ENCODE results near the gene ANKS6. TPM values are rescaled to one million over a fixed set of nuclear protein-coding genes. Genes with fewer than 3 reads are reported as not detected.

The ANKS6 gene
- total RNA-seq, 1 donor from 2014 or later, result 12.3 TPM

DNA sequence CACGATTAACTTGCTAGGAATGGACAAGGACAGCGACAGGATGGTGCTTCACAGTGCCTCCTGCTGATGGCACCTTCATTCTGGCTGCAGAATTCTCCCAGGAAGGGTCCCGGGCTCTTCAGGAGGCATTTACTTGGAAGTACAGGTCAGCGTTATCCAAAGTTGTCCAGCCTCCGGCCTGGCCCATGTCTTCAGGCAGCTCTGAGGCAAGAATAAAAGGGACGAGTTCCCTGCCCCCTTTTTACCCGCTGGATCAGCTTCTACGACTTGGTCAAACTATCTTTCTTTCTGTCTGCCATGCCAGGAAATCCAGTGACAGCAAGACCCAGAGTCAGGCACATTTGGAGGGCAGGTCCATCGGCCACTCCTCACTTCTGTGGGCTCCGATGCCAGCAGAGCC lies 64.3 kb downstream of the ANKS6 start:
- no peak for DNase-seq

DNA sequence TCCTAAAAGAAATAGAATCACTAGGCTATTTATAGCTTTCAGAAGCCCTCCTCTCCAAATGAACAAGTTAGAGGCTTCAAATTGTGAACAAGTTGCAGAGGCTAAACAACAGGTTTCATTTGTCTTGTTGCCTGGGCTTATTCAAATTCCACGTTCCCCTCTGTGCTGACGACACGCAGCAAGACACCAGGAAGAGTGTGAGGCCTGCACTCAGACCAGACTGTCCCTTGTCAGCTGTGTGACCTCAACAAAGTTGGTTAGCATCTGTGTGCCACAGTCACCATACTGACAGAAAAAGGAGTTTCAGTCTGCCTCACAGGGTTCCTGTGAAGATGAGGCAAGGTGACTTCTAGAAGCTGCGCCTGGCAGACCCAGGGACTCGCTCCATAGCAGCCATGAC lies 65.5 kb downstream of the ANKS6 start:
- peak; percentile 54 for DNase-seq

DNA sequence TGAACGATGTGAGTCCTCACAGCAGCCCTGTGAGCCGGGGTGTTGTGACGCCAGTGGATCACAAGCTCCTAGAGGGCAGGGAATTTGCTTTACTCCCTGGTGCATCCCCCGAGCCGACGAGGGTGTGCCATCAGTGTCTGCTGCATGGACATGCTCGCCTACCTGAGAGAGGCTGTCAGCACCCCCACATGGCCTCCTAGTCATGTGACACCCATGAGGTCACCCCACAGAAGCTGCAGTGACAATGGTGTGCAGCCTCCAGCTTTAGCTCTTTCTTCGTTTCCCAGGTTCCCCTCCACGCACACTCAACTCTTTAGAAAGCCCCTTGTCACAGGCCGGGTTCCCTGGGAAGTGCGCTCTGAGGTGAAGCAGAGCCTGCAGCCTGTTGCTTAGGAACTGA lies 67.9 kb downstream of the ANKS6 start:
- DNase-seq, result no peak

DNA sequence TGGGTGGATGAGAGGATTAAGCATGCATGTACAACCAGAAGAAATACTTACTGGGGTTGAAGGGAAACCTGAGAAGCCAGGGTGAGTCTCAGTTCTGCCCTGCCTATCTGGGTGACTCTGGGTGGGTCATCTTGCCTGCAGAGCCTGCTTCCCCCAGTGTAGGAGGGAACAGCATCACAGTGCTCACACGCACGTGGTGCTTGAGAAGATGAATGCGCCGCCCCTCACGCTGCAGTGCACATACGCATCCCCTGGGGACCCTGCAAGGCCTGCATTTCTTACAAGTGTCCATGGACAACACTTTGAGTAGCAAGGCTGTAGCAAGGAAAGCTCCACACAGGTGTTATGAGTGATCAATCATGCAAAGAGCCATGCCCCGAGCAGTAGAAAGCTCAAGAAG lies 68.9 kb downstream of the ANKS6 start:
- no peak for DNase-seq

DNA sequence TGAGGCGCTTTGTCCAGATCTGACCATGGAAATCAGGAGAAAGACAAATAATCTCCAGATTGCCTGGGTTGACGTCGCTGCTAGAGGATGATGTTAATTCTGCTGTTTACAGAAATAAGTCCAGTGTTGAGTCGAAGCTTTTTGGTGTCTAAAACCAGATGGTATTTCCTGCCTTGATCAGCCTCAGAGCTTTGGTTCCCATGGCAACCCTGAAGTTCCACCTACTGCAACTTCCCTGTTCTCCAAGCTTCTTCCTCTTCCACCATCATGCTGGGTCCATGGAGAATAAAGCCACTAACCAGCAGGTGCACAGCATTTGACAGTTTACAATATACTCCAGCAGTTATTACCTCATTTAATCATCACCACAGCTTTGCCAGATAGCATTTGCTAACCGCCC lies 69.6 kb downstream of the ANKS6 start:
- peak; percentile 35 for DNase-seq

DNA sequence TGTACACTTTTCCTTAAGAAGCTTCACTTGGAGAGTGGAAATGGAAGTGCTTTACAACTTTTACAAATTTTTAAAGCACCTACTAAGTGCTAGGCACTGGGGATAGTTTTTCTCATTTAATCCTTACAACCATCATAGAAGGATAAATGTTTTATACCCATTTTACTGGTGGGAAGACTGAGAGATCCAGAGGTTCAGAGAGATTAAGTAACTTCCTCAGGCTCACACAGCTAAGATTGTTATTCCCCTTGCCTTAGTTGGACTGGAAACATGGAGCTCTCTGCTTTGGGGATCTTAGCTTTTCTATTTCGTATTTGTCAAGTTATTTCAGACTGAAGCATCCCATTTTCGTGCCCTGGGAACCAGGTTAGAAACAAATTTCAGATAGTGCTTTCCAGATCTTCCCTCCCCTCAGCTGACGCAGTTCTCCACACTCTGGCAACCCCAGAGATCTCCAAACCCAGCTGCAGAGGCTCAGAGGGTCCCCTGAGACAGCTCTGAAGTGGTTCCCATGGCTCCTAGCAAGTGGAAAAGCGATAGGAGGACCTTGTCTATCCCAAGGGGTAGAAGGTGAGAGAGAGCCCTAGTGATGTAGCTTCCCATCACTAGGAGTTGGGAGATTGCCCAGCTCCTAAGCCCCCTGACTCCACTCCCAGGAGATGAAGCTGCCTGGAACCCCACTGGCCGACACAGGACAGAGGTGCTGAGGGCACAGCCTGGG lies 71.4 kb downstream of the ANKS6 start:
- DNase-seq, result no peak

DNA sequence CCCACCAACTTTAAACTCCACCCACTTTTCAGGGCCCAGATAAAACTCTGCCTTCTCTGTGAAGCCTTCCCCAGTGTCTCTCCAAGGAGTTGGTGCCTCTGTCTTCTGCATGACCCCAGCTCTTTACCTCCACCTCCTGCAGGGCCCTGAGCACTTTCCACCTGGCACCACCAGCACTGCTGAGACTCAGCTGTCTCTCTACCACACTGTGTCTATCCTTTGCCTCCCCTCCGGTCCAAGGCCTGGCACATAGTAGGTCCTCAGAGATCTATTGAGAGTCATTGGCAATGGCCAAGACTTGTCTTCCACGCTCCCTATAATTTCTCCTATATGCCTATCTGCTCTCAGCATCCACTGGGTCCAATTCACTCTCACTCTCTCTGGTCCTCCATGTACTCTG lies 74.7 kb downstream of the ANKS6 start:
- DNase-seq, result no peak

DNA sequence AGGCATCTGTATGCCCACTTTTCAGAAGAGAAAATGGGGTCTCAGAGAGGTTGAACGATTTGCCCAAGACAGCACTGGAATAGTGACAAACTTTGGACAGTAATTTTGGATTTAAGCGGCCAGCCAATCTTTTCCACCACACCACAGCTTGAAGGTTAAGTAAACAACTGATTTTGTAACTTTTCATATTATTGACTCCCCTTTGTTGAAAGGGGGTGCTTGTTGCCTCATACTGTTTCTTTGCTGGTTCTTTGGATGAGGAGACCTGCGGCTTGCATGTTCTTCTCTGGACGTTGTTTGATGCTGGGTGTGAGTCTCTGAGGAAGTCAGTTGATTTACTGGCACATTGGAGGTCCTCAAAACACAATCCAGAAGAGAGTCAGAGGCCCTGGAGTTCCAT lies 76.0 kb downstream of the ANKS6 start:
- no peak for DNase-seq

DNA sequence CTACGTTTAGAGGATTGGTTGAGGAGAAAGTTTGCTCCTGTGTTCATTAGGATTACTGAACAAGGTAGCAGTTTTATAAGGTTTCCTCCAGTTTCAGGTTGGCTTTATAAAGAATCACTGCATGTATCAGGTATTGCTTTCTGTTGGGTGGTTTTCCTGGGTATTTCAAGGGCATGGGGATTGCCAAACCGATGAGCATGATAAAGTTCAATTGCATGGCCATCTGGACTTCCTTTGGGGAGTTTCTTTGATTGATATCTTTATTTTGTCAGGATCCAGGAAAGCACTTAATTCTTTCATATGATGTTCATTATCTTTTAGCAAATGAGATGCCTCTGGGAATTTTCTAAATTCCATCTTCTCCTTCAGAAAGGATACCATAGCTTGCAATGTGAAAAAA lies 77.3 kb downstream of the ANKS6 start:
- DNase-seq, result no peak

DNA sequence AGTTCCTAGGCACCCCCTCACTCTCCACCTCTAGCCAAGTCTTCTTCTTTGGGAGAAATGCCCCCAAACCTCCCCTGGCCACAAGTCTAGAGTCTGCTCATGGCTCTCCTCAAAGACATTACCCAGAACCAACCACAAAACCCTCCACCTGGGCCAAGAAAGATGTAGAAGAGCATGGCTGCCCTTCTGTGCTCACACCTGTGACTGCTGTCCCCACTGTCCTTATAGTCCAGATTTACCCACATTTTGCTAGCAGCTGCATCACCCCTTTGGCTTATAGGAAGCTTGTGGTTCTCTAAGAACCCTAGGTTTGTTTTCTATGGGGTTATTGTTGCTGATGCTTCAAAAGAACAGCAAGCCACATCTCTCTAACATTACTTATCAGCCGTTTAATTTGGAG lies 81.5 kb downstream of the ANKS6 start:
- no peak for DNase-seq

DNA sequence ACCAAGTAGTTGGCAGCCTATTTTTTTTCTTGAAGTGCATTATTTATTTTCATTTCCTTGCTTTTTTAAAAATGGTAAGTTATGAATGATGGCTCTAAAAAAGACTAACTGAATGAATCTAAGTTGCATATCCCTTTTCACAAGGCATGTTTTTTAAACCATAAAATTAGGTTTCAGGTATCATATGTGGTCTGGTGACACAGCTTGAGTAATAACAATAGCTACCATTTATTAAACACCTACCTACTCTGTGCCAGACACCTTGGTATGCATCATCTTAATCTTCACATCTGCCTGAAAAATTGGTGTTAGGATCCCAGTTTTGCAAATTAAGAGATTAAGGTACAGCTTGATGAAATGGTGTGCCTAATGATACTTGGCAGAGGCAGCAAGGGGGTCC lies 83.4 kb downstream of the ANKS6 start:
- DNase-seq, result no peak

DNA sequence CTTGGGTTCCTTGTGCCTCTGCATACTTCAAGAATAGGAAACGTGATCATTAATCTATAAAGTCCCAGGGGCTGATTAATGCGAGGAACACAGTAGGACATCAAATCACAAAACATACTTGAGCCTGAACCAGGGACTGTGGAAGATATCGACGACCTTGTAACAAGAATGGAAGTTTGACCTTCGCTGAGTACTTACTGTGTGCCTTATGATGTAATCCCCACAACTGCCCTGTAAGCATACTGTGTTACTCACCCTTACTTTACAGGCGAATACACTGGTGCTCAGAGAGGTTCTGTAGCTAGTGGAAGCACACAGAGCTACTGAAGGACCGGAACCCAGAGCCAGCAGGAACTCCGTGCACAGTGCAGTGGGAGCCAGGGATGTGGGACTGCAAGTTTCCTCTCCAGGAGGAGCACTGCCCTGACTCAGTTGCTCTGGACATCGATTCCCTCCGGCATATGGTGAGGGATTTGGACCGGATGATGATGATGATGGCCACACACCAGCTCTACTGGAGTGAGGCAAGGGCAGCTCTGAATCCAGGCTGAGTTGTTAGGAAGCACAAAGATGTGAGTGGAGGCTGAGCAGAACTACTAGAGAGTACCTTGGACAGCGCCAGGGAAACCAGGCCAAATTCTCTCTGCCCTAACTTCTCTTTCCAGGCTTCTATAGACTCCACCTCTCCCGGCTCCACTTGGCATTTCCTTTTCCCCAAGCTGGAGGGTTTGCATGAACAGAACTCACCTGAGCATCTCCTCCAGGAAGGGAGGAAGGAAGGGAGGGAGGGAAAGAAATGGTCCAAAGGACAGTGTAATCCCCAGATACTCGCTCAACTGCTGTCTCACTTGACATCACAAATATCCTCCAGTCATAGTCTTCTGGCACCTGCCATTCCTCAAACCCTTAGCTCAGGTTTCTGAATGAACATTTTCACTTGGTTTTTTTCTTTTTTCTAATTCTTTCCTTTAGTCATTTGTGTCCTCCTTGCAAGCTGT lies 86.1 kb downstream of the ANKS6 start:
- peak; percentile 71 for DNase-seq

DNA sequence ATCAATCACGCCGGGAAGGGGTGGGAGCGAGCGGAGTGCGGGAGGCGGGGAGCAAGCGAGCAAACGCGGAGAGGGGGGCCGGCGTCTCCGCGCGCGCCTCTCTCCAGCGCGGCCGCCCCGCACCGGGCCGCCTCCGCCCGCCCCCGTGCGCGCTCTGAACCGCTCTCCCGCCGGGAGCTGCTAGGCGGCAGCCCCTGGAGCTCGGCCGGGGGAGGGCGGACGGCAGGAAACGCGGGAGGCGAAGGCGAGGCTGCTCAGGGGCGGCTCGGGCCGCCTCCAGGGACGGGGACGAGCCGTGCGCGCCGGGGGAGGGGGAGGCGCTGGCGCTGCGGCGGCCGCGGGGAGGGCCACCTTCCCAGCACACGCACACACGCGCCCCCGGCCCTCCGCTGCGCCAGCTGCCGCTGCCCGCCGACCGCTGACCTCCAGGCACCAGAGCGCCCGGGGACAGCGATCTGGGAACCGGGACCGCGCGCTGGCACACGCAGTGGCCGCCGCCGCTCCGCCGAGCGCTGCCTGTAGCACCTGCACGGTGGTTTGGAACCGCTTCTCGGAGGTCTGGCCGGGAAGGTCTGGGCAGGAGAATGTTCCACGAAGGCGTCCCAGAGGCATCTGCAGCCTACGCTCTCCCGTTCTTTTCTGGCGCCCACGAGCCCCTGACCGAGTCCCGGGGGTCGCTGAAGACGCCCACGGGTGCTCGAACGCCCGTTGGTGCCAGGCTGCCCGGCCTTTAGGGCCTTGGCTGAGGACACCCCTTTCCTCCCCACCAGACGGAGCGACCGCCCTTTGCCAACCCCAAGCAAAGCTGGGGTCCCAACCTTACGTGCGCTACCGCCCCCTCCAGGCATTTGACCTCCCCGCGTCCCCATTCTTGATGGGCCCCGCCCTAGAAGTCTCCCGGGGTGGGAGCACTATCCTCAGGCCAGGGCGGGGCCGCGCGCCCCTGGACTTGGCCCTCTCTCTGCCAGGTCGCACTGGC lies 87.1 kb downstream of the ANKS6 start, which contains the start of gene GABBR2:
TSS of gene GABBR2 (minus strand) at position 3 of the 979 bp plus-strand sequence. CDS start 198 bp downstream, outside the sequence.
- no peak for DNase-seq

DNA sequence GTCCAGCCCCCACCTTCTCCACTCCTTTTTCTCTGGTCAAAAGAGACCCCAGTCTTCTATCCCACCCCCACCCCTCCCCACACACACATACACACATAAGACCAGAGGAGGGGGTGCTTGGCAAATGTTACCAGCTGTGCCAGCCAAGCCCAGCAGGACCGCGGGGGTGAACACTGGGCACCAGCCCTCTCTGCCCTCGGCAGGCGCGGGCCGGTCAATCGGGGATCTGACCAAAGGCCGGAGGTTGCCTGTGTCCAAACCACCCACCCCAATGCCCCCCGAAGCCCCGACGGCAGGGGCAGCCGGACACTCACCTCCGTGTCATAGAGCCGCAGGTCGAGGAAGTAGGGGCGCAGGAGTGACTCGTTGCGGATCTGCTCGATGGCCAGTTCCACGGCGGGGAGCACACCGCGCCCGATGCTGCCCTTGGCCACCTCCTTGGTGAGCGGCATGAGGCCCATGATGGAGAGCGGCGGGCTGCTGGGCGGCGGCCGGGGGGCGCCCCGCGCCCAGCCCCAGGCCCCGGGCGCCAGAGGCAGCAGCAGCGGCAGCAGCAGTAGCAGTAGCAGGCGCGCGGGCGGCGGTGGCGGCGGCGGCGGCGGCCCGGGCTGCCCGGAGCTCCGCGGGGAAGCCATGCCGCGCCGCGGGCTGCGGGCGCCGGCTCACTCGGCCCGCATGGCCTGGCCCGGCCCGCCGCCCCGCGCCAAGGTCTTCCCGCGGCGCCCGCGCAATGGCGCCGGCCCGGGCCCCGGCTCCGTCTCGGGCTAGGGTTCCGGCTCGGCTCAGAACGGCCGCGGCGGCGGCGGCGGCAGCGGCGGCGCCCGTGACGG lies 88.0 kb downstream of the ANKS6 start:
- no peak for DNase-seq

DNA sequence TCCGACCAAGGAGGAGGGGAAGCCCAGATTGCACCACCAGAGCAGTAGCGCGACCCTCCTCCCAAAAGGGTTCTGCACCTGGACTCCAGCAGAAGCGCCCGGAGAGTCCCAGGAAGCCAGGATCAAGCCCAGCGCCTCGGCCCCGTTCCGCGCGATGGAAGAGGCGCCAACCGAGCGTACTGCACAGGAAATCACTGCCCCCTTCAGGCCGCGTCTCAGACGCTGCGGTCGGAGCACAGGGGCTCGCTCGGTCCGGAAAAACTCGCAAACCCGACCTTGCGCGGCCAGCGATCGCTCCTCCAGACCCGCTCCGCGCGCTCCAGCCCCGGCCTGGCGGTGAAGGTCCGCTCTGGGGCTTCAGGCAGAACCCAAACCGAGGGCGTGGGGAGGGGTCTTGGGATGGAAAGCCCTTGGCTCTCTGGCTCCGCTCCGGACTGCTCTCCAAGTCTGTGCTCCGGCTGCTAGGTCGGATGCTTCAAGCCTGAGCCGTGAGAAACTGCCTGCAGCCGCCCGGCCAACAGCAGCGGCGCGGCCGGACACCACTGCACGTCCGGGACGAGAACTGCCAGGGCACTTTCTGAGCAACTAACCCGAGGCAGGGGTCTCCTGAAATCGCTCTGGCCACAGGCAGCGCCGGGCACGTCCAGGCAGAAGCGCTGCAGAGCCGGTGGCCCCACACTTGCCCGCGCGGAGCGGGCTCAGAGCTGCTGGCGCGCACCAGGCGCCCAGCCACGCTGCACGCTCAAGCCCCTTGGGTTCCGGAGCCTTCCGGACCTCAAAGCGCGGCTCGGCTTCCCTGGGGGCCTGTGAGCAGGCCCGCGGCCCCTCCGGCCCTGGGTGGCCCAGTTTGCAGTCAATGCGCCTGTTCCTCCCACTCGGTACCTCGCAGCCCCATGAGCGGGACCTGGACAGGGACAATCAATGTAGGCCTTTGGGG lies 88.9 kb downstream of the ANKS6 start:
- DNase-seq, result peak; percentile 77

DNA sequence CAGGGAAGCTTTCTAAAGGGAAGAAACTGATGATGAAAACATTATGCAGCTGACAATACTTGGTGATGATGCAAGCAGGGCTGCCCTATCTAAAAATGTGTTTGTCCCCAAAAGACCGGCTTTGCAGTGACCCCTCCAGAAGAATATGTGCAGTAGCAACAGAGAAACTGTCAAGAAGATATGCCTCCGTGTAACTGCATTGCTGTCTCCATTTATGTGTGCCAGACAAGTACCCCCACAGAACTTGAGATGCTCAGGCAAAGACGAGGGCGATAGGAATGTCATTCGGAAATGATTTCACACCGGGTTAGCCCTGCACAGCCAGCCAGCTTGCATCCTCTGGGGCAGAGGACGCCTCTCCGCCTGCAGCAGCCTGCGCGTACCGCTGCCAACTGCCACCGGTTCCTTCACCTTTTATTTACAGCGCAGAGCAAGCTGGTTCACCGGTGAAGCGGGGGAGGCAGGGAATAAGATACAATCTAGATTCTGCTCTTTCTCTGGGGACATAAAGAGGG lies 89.6 kb downstream of the ANKS6 start:
- DNase-seq, result no peak

DNA sequence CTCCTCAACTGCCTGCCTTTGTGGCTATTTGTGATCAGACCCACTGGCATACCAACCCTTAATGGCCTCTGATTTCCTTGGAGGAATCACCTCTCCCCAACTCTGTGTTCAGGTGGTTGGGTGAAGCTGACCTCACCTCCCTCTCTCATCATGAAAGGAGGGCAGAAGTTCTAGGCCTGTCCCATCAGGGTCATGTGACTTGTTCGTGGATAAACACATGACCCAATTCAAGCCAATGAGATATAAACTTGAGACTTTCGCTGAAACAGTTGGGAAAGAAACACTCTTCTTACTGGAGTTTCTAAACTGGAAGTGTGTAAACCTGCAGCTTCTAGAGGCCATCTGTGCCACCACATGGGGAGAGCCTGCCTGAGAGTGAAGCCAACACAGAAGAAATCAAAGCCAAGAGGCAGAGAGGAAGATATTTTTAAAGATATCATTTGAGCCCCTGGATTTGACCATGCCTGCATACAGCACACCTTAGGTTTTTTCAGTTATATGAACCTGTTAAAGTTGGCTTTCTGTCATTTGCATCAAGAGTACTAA lies 93.4 kb downstream of the ANKS6 start:
- DNase-seq, result no peak

DNA sequence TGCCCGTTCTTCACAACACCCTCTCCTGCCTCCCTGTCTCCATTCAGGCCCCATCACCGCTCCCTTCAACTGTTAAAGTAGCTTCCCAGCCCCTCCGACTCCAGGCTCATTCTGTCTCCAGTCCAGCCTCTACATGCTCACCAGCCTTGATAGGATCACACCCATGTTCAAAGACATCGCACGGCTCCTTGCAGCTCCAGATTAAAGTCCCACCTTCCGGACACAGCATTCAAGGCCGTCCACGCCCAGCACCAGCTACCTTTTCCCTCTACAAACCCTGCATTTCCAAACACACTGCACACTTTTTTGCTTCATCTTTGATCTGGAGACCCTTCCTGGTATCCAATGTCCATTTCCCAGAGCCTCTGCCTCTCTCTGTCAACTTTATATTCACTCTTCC lies 94.0 kb downstream of the ANKS6 start:
- DNase-seq, result no peak

DNA sequence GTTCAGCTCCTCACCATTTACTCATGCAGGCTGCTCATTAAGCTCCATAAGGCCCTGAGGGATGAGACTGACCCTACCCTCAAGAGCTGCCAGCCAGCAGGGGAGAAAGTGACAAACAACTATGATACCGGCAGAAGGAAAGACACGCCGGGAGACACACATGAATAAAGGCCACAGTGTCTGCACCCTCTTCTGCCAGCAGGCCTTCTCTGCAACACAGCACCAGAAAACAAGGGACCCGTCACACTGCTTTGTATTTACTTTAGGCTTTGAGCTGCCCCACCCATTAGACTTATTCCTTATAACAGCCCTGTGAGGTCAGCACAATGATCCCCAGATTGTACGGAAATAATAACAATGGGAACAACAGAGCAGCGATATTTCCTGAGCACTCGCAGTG lies 94.8 kb downstream of the ANKS6 start:
- DNase-seq, result no peak
